CD4-positive, alpha-beta memory T cell (primary cell): ENCODE data around the gene UTP18. TPM values are rescaled to one million over a fixed set of nuclear protein-coding genes. Genes with fewer than 3 reads are reported as not detected.
"Not testable (repeated sequence)": the region's sequence is repeated elsewhere in the genome, so short reads cannot be mapped to it uniquely, and the experiment has no call there.

ENCODE experiments used
- CTCF ChIA-PET: fragments of 350-600 bp; sonication (Branson Sonifier 250); formaldehyde crosslinking; loops from one replicate; lab custom pipeline; 2021; ENCODE audit warnings: inconsistent platforms; ENCODE audit not compliant: partially characterized antibody; lab: Charles Lee
- POLR2A ChIA-PET: fragments of 350-600 bp; sonication (Branson Sonifier 250); formaldehyde crosslinking; loops from one replicate; lab custom pipeline; 2021; ENCODE audit not compliant: partially characterized antibody; lab: Charles Lee
- DNase-seq, 5 donors: peaks; one replicate each; pipeline versions ENCODE4 v3.0.0 to v3.0.0-alpha.2; 2020 to 2022; ENCODE audit warnings: mixed read lengths in 1 of 5
- H3K27ac ChIP-seq: one replicate; pipeline ENCODE4 v1.7.0; 2013; ENCODE audit warnings: low read depth, low read length
- H3K27me3 ChIP-seq: 2 replicates; pipeline ENCODE4 v1.7.0; 2013; ENCODE audit warnings: mild to moderate bottlenecking, low read length, moderate library complexity; ENCODE audit not compliant: insufficient read depth
- H3K36me3 ChIP-seq: 2 replicates; pipeline ENCODE4 v1.7.0; 2013; ENCODE audit warnings: mild to moderate bottlenecking, low read length, moderate library complexity; ENCODE audit not compliant: insufficient read depth
- H3K4me1 ChIP-seq: 2 replicates; pipeline ENCODE4 v1.7.0; 2013; ENCODE audit warnings: mild to moderate bottlenecking, low read length, moderate library complexity; ENCODE audit not compliant: insufficient read depth
- H3K4me3 ChIP-seq, 2 donors: one replicate each; pipeline ENCODE4 v1.7.0; 2013; ENCODE audit warnings: low read length in 2 of 2, mild to moderate bottlenecking in 1 of 2
- H3K9me3 ChIP-seq, 2 donors: one replicate each; pipeline ENCODE4 v1.7.0; 2013; ENCODE audit warnings: low read length in 2 of 2, control low read depth in 1 of 2; ENCODE audit not compliant: control insufficient read depth in 1 of 2
- H3K27ac Mint-ChIP-seq, 7 donors: one replicate each; pipeline ENCODE4 v1.8.0; 2020 to 2021; ENCODE audit warnings: mixed read lengths in 7 of 7, mild to moderate bottlenecking in 6 of 7, inconsistent platforms in 3 of 7, moderate library complexity in 3 of 7
- H3K27me3 Mint-ChIP-seq, 2 donors: one replicate each; pipeline ENCODE4 v1.8.0; 2020 to 2021; ENCODE audit warnings: mixed read lengths in 2 of 2
- H3K36me3 Mint-ChIP-seq, 2 donors: one replicate each; pipeline ENCODE4 v1.8.0; 2020 to 2021; ENCODE audit warnings: mixed read lengths in 2 of 2, inconsistent platforms in 1 of 2, mild to moderate bottlenecking in 1 of 2
- H3K4me1 Mint-ChIP-seq, 4 donors: one replicate each; pipeline ENCODE4 v1.8.0; 2020 to 2021; ENCODE audit warnings: mixed read lengths in 4 of 4, mild to moderate bottlenecking in 1 of 4
- H3K4me3 Mint-ChIP-seq, 8 donors: one replicate each; pipeline ENCODE4 v1.8.0; 2020 to 2021; ENCODE audit warnings: mixed read lengths in 8 of 8, mild to moderate bottlenecking in 7 of 8, moderate library complexity in 6 of 8, inconsistent platforms in 3 of 8
- H3K9me3 Mint-ChIP-seq, 8 donors: one replicate each; pipeline ENCODE4 v1.8.0; 2020 to 2021; ENCODE audit warnings: mixed read lengths in 8 of 8, mild to moderate bottlenecking in 5 of 8, inconsistent platforms in 3 of 8, moderate library complexity in 1 of 8
- intact Hi-C: fragments of 100-400 bp; cut with micrococcal nuclease; formaldehyde crosslinking; loops from one replicate; pipeline ENCODE4 v1.15.1; 2023
- polyA plus RNA-seq, 2 donors: library from polyadenylated mRNA; unstranded; fragments of 300-500 nt; fragmentation: Illumina TruSeq; gene quantifications; one replicate each; pipeline ENCODE4 v1.2.3, GENCODE V29; 2021
- total RNA-seq, 2 experiments: library from RNA; stranded (reverse); gene quantifications; one replicate each; pipeline ENCODE4 v1.2.3, GENCODE V29; 2021

The UTP18 gene
- total RNA-seq, result 10 to 100 TPM; 44.0 to 44.1 TPM
- polyA plus RNA-seq, result 10 to 100 TPM; 48.3 to 54.9 TPM

GRCh38 chr17:51260237-51261023 is at the start of gene UTP18:
Gene UTP18, plus strand, starts transcription at chr17:51260546. Its CDS starts 39 bp downstream, at chr17:51260585.
- peak; percentile 96 to 98 (median 97) for DNase-seq
- Histone ChIP-seq H3K4me3 (peak within 1 kb of the TSS; percentile 74 to 85), H3K36me3 (peaks cover 14% of the 10 kb centered on the region), H3K4me1 (peaks cover 72% of the 10 kb centered on the region), H3K27ac (peak within 1 kb of the TSS; percentile 97), H3K9me3 (no peaks in the 10 kb centered on the region), H3K27me3 (no peaks in the 10 kb centered on the region)
- Mint-ChIP-seq H3K27ac (peak within 1 kb of the TSS; percentile 96 to 99 (median 99)), H3K9me3 (no peaks in the 10 kb centered on the region), H3K4me1 (peaks cover 42 to 83% (median 58%) of the 10 kb centered on the region in 4 donors), H3K27me3 (no peaks in the 10 kb centered on the region), H3K4me3 (peak within 1 kb of the TSS; percentile 91 to 98 (median 96)), H3K36me3 (peaks cover 15 to 50% of the 10 kb centered on the region in 2 donors)
- CTCF ChIA-PET, result interaction anchor here (1.3 kb wide), 1 partner anchor 107 kb away, joined by 3 read pairs; the partner anchor contains the start of gene NME1
- intact Hi-C loops, result loop anchor here (1.0 to 5.0 kb wide), 6 partner anchors 94 to 478 kb away; partner anchors contain the start of genes NME1, NME2 and TOB1
- POLR2A ChIA-PET, result interaction anchor here (0.6 to 2.3 kb wide), 11 partner anchors 9 to 394 kb away, joined by 3 to 12 read pairs (median 6); partner anchors contain the start of genes NME1, NME2, SPAG9 and TOB1

GRCh38 chr17:51214920-51215319 is 45.4 kb upstream of the UTP18 start:
- Histone ChIP-seq H3K27me3 (no peaks in the 10 kb centered on the region), H3K27ac (no peak overlapping the region), H3K9me3 (no peaks in the 10 kb centered on the region), H3K36me3 (peaks cover 23% of the 10 kb centered on the region), H3K4me1 (no peaks in the 10 kb centered on the region), H3K4me3 (no peak overlapping the region)
- ChIA-PET CTCF (no interaction called here), POLR2A (interaction anchor here (1.4 kb wide), 1 partner anchor 14 kb away, joined by 3 read pairs; no protein-coding TSS in a partner anchor)
- Mint-ChIP-seq H3K9me3 (no peaks in the 10 kb centered on the region), H3K27me3 (no peaks in the 10 kb centered on the region), H3K4me3 (no peak overlapping the region), H3K27ac (no peak overlapping the region), H3K4me1 (peaks cover 0 to 2% (median 0%) of the 10 kb centered on the region in 4 donors), H3K36me3 (peaks cover 25 to 64% of the 10 kb centered on the region in 2 donors)
- intact Hi-C loops, result no loop called here
- DNase-seq, result no peak

- Histone ChIP-seq H3K27me3 (no peaks in the 10 kb centered on the region), H3K4me1 (no peaks in the 10 kb centered on the region), H3K9me3 (no peaks in the 10 kb centered on the region), H3K36me3 (peaks cover 37% of the 10 kb centered on the region), H3K27ac (no peak overlapping the region), H3K4me3 (no peak overlapping the region)
- no peak for DNase-seq
- peaks cover 35 to 70% of the 10 kb centered on the region in 2 donors for H3K36me3 Mint-ChIP-seq
- H3K9me3 Mint-ChIP-seq, result no peaks in the 10 kb centered on the region
- peak overlapping the region in 3 of 7 donors; percentile 2 to 42 (median 17) for H3K27ac Mint-ChIP-seq
- peaks cover 0 to 2% (median under 1%) of the 10 kb centered on the region in 4 donors for H3K4me1 Mint-ChIP-seq
- CTCF ChIA-PET, result no interaction called here
- POLR2A ChIA-PET, result no interaction called here
- no peak overlapping the region for H3K4me3 Mint-ChIP-seq
- intact Hi-C loops, result no loop called here
- no peaks in the 10 kb centered on the region for H3K27me3 Mint-ChIP-seq
Observed at GRCh38 chr17:51217946-51218345, 42.4 kb upstream of the UTP18 start.

- Histone ChIP-seq H3K27ac (no peak overlapping the region), H3K36me3 (peaks cover 36% of the 10 kb centered on the region), H3K27me3 (no peaks in the 10 kb centered on the region), H3K9me3 (no peaks in the 10 kb centered on the region), H3K4me3 (no peak overlapping the region), H3K4me1 (peaks cover 10% of the 10 kb centered on the region)
- intact Hi-C loops, result no loop called here
- H3K36me3 Mint-ChIP-seq, result peaks cover 43 to 62% of the 10 kb centered on the region in 2 donors
- ChIA-PET CTCF (no interaction called here), POLR2A (no interaction called here)
- peaks cover 9 to 17% (median 14%) of the 10 kb centered on the region in 4 donors for H3K4me1 Mint-ChIP-seq
- H3K27ac Mint-ChIP-seq, result no peak overlapping the region
- H3K27me3 Mint-ChIP-seq, result no peaks in the 10 kb centered on the region
- no peak overlapping the region for H3K4me3 Mint-ChIP-seq
- H3K9me3 Mint-ChIP-seq, result no peaks in the 10 kb centered on the region
- no peak for DNase-seq
Observed at GRCh38 chr17:51221322-51221721, 39.0 kb upstream of the UTP18 start.

GRCh38 chr17:51224402-51225262 is 35.7 kb upstream of the UTP18 start:
- intact Hi-C loops, result no loop called here
- CTCF ChIA-PET, result no interaction called here
- peak in 1 of 5 donors; percentile 6 for DNase-seq
- H3K4me3 Mint-ChIP-seq, result no peak overlapping the region
- Histone ChIP-seq H3K36me3 (peaks cover 17% of the 10 kb centered on the region), H3K9me3 (no peaks in the 10 kb centered on the region), H3K27ac (no peak overlapping the region), H3K27me3 (no peaks in the 10 kb centered on the region), H3K4me3 (no peak overlapping the region), H3K4me1 (peaks cover 10% of the 10 kb centered on the region)
- peaks cover 27 to 42% of the 10 kb centered on the region in 2 donors for H3K36me3 Mint-ChIP-seq
- no peaks in the 10 kb centered on the region for H3K9me3 Mint-ChIP-seq
- peak overlapping the region in 5 of 7 donors; percentile 15 to 81 (median 24) for H3K27ac Mint-ChIP-seq
- H3K4me1 Mint-ChIP-seq, result peaks cover 14 to 22% (median 21%) of the 10 kb centered on the region in 4 donors
- POLR2A ChIA-PET, result no interaction called here
- H3K27me3 Mint-ChIP-seq, result no peaks in the 10 kb centered on the region

- peaks cover 18 to 31% (median 26%) of the 10 kb centered on the region in 4 donors for H3K4me1 Mint-ChIP-seq
- peaks cover 15% of the 10 kb centered on the region for H3K36me3 ChIP-seq
- H3K4me3 ChIP-seq, DNase-seq, H3K9me3 Mint-ChIP-seq, H3K27ac Mint-ChIP-seq, H3K9me3 ChIP-seq, H3K27me3 Mint-ChIP-seq, POLR2A ChIA-PET, intact Hi-C loops, H3K4me1 ChIP-seq, H3K4me3 Mint-ChIP-seq, CTCF ChIA-PET, H3K27ac ChIP-seq, H3K27me3 ChIP-seq: not testable (repeated sequence)
- H3K36me3 Mint-ChIP-seq, result peaks cover 24 to 39% of the 10 kb centered on the region in 2 donors
Observed at GRCh38 chr17:51225523-51225922, 34.8 kb upstream of the UTP18 start.
